PC-3 (cell line): ENCODE measurements around the gene PTPRN2. TPM values are rescaled to one million over a fixed set of nuclear protein-coding genes. Genes with fewer than 3 reads are reported as not detected.

Experiments
- ATAC-seq: fragments of 200-7000 bp; cut with Tn5 transposase; 2 replicates; pipeline ENCODE4 v1.9.1; 2020; ENCODE audit warnings: mild to moderate bottlenecking, moderate library complexity
- BruUV-seq: library from RNA; stranded (reverse); fragments of 400-500 nt; replicated peaks from 2 replicates; lab custom pipeline; 2021; lab: Mats Ljungman, UMichigan
- CTCF ChIA-PET: fragments of 300-600 bp; sonication (Branson Sonifier 250); formaldehyde crosslinking; loops from one replicate; lab custom pipeline; 2022; ENCODE audit warnings: antibody characterized with exemption; lab: Charles Lee
- POLR2A ChIA-PET: fragments of 300-600 bp; sonication (Branson Sonifier 250); formaldehyde crosslinking; loops from one replicate; lab custom pipeline; 2022; ENCODE audit warnings: antibody characterized with exemption; ENCODE audit not compliant: unreplicated experiment; lab: Charles Lee
- DNase-seq: peaks from one replicate; pipeline ENCODE4 v3.0.0-alpha.2; 2015
- H2AFZ ChIP-seq: fragments of 300-600 bp; sonication (generic); 2 replicates; pipeline ENCODE4 v1.6.0; 2016; ENCODE audit warnings: antibody characterized with exemption, low read length
- H3F3A ChIP-seq: fragments of 300-600 bp; sonication (generic); one replicate; pipeline ENCODE4 v1.6.0; 2017; ENCODE audit warnings: antibody characterized with exemption, low read length, control low read depth, mild to moderate bottlenecking; ENCODE audit not compliant: unreplicated experiment
- H3K27ac ChIP-seq: fragments of 300-600 bp; sonication (generic); 2 replicates; pipeline ENCODE4 v1.5.1; 2016; ENCODE audit warnings: mild to moderate bottlenecking, low read length
- H3K27me3 ChIP-seq: fragments of 300-600 bp; sonication (generic); 2 replicates; pipeline ENCODE4 v1.6.1; 2016; ENCODE audit warnings: low read length, mixed read lengths
- H3K36me3 ChIP-seq: fragments of 300-600 bp; sonication (generic); 2 replicates; pipeline ENCODE4 v1.6.1; 2016; ENCODE audit warnings: low read depth, mixed run types, low read length, mixed read lengths
- H3K4me1 ChIP-seq: fragments of 300-600 bp; sonication (generic); 2 replicates; pipeline ENCODE4 v1.5.1; 2016; ENCODE audit warnings: low read length; ENCODE audit not compliant: insufficient read depth
- H3K4me2 ChIP-seq: fragments of 300-600 bp; sonication (generic); 2 replicates; pipeline ENCODE4 v1.6.0; 2016; ENCODE audit warnings: low read length
- H3K4me3 ChIP-seq: fragments of 300-600 bp; sonication (generic); 2 replicates; pipeline ENCODE4 v1.5.1; 2016; ENCODE audit warnings: mild to moderate bottlenecking, low read length, mixed read lengths
- H3K79me2 ChIP-seq: fragments of 300-600 bp; sonication (generic); 2 replicates; pipeline ENCODE4 v1.6.1; 2017; ENCODE audit warnings: low read length, mixed read lengths
- H3K9ac ChIP-seq: fragments of 300-600 bp; sonication (generic); 2 replicates; pipeline ENCODE4 v1.6.0; 2016; ENCODE audit warnings: mild to moderate bottlenecking, low read length
- H3K9me2 ChIP-seq: fragments of 300-600 bp; sonication (generic); replicated peaks from 2 replicates; pipeline ENCODE4 v1.6.1; 2016; ENCODE audit warnings: mixed run types, low read length, mixed read lengths
- H3K9me3 ChIP-seq: fragments of 300-600 bp; sonication (generic); 2 replicates; pipeline ENCODE4 v1.6.1; 2016; ENCODE audit warnings: low read length, mixed read lengths
- H4K20me1 ChIP-seq: fragments of 300-600 bp; sonication (generic); 2 replicates; pipeline ENCODE4 v1.6.1; 2016; ENCODE audit warnings: low read length, mixed read lengths
- EZH2 ChIP-seq: fragments of 300-600 bp; sonication (generic); IDR thresholded peaks from one replicate; pipeline ENCODE4 v1.6.1; 2017; ENCODE audit warnings: antibody characterized with exemption, mild to moderate bottlenecking, low read length; ENCODE audit not compliant: unreplicated experiment
- EZH2phosphoT487 ChIP-seq: fragments of 300-600 bp; sonication (generic); IDR thresholded peaks from 2 replicates; pipeline ENCODE4 v1.6.1; 2018; ENCODE audit warnings: mild to moderate bottlenecking, antibody characterized with exemption, low read length, borderline replicate concordance
- intact Hi-C: fragments of 100-400 bp; cut with micrococcal nuclease; formaldehyde crosslinking; loops from 2 replicates; pipeline ENCODE4 v1.9.0; 2023
- total RNA-seq: library from RNA; depleted of rRNA; stranded (reverse); fragments of >200 nt; gene quantifications from 2 replicates; pipeline ENCODE4 v1.2.3, GENCODE V29; 2014
- TF ChIP-seq, protein P1 (sequence below): fragments of 300-600 bp; sonication (generic); conservative IDR thresholded peaks from 2 replicates; pipeline ENCODE4 v1.5.1; 2017; ENCODE audit warnings: antibody characterized with exemption, low read depth, mild to moderate bottlenecking, low read length

The PTPRN2 gene
- total RNA-seq, 1 experiment from 2014 or later, result 3.2 TPM

DNA sequence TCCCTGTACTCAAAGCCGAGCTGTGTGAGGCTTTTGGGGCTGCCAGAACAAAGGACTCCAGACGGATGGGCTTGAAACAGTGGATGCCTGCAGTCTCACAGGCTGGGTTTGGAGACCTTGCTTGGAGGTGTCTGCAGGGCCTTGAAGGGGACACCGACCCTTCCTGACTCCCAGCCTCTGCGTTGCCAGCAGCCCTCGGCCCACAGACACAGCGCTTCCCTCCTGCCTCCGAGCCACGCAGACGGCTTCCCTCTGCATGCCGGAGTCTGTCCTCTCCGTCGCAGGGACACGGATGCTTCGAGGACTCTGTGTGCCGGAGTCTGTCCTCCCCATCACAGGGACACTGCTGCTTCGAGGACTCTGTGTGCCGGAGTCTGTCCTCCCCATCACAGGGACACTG, 726.1 kb downstream of the PTPRN2 start:
- no peaks in the 10 kb centered on the region for H3K9me2 ChIP-seq
- H3K4me1 ChIP-seq, result no peaks in the 10 kb centered on the region
- H3K9ac ChIP-seq, result no peak overlapping the region
- H3K27ac ChIP-seq, result no peak overlapping the region
- H2AFZ ChIP-seq, result no peak overlapping the region
- BruUV-seq, result no TSS peak
- ATAC-seq (no peak), DNase-seq (no peak)
- H3K79me2 ChIP-seq, result no peaks in the 10 kb centered on the region
- H3K36me3 ChIP-seq, result no peaks in the 10 kb centered on the region
- no peaks in the 10 kb centered on the region for H3K9me3 ChIP-seq
- ChIA-PET CTCF (no interaction called here), POLR2A (no interaction called here)
- TF ChIP-seq EZH2phosphoT487 (no peak), EZH2 (no peak)
- TF ChIP-seq, protein P1, sequence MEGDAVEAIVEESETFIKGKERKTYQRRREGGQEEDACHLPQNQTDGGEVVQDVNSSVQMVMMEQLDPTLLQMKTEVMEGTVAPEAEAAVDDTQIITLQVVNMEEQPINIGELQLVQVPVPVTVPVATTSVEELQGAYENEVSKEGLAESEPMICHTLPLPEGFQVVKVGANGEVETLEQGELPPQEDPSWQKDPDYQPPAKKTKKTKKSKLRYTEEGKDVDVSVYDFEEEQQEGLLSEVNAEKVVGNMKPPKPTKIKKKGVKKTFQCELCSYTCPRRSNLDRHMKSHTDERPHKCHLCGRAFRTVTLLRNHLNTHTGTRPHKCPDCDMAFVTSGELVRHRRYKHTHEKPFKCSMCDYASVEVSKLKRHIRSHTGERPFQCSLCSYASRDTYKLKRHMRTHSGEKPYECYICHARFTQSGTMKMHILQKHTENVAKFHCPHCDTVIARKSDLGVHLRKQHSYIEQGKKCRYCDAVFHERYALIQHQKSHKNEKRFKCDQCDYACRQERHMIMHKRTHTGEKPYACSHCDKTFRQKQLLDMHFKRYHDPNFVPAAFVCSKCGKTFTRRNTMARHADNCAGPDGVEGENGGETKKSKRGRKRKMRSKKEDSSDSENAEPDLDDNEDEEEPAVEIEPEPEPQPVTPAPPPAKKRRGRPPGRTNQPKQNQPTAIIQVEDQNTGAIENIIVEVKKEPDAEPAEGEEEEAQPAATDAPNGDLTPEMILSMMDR, result no peak
- no peak overlapping the region for H3K4me2 ChIP-seq
- H3K27me3 ChIP-seq, result no peaks in the 10 kb centered on the region
- H4K20me1 ChIP-seq, result no peaks in the 10 kb centered on the region
- intact Hi-C loops, result no loop called here
- no peak overlapping the region for H3K4me3 ChIP-seq
- no peaks in the 10 kb centered on the region for H3F3A ChIP-seq

DNA sequence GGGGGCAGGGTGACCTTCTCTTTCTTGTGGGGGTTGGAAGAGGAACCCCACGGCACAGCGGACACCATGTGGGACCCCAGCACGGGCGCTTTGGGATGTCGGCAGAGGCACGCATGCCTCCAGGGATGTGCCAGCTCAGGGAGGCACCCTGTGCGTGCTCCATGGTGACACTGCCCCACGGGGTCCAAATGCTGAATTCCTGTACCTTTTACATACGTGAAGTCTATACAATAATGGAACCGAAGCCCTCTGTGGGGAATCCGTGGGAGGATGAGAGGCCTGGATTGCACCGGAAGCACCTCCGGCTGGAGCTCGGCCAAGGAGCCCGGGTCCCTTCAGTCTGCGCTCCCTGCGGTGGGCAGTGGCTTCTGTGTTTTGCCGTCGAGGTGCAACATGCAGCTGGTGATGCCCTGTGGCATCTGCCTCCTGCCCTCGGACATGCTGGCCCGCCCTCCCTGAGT, 726.6 kb downstream of the PTPRN2 start:
- BruUV-seq, result no TSS peak
- TF ChIP-seq, protein P1, result no peak
- no peak for TF ChIP-seq EZH2
- no peak for TF ChIP-seq EZH2phosphoT487
- POLR2A ChIA-PET, result no interaction called here
- intact Hi-C loops, result no loop called here
- Histone ChIP-seq H3K36me3 (no peaks in the 10 kb centered on the region), H3K27me3 (no peaks in the 10 kb centered on the region), H3K79me2 (no peaks in the 10 kb centered on the region), H3K9me3 (no peaks in the 10 kb centered on the region), H3K9ac (no peak overlapping the region), H3K4me2 (no peak overlapping the region), H3K27ac (no peak overlapping the region), H4K20me1 (no peaks in the 10 kb centered on the region), H3K4me3 (no peak overlapping the region), H3F3A (no peaks in the 10 kb centered on the region), H3K4me1 (no peaks in the 10 kb centered on the region), H2AFZ (no peak overlapping the region), H3K9me2 (no peaks in the 10 kb centered on the region)
- CTCF ChIA-PET, result no interaction called here
- ATAC-seq, result no peak
- DNase-seq, result no peak

DNA sequence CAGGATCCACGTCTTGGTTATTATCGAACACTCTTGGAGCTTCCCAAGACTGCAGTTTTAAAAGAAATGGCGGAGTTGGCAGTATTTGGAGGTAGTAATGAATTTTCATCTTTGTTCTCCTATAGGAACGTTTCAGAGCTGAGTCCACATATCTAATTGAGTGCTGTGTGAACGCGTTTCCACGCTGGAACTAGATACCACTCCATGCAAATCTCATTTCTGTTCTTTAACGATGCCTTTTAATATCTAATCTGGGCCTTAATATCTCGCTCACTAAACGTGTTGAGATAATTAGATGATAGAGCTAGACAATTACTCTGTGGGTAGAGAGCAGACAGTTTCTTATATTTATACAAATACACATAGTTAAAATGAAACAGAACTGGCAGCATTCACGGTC, 727.2 kb downstream of the PTPRN2 start:
- no peaks in the 10 kb centered on the region for H3K36me3 ChIP-seq
- intact Hi-C loops, result no loop called here
- no peaks in the 10 kb centered on the region for H3K27me3 ChIP-seq
- DNase-seq (no peak), ATAC-seq (no peak)
- no peak overlapping the region for H3K4me2 ChIP-seq
- H2AFZ ChIP-seq, result no peak overlapping the region
- no peaks in the 10 kb centered on the region for H3K9me2 ChIP-seq
- H3F3A ChIP-seq, result no peaks in the 10 kb centered on the region
- no peaks in the 10 kb centered on the region for H3K79me2 ChIP-seq
- H3K4me3 ChIP-seq, result no peak overlapping the region
- no TSS peak for BruUV-seq
- TF ChIP-seq EZH2phosphoT487 (no peak), EZH2 (no peak)
- TF ChIP-seq, protein P1, result no peak
- no peak overlapping the region for H3K9ac ChIP-seq
- H3K4me1 ChIP-seq, result no peaks in the 10 kb centered on the region
- H3K9me3 ChIP-seq, result no peaks in the 10 kb centered on the region
- CTCF ChIA-PET, result no interaction called here
- H3K27ac ChIP-seq, result no peak overlapping the region
- POLR2A ChIA-PET, result no interaction called here
- no peaks in the 10 kb centered on the region for H4K20me1 ChIP-seq
